GM12878 (cell line): ENCODE data around the gene CCDC136. TPM values are rescaled to one million over a fixed set of nuclear protein-coding genes. Genes with fewer than 3 reads are reported as not detected.

Source experiments
- ATAC-seq: fragments of 200-7000 bp; cut with Tn5 transposase; 3 replicates; pipeline ENCODE4 v1.9.1; 2020; ENCODE audit warnings: mild to moderate bottlenecking, moderate library complexity
- BruUV-seq: library from RNA; stranded (reverse); fragments of 400-500 nt; replicated peaks from 2 replicates; lab custom pipeline; 2021; lab: Mats Ljungman, UMichigan
- CTCF ChIA-PET: fragments of 300-600 bp; sonication (Branson Sonifier 250); formaldehyde crosslinking; extraction: SDS; loops from one replicate; lab custom pipeline; 2021; ENCODE audit warnings: inconsistent platforms; lab: Yijun Ruan, JAX
- POLR2A ChIA-PET: fragments of 350-600 bp; formaldehyde crosslinking; extraction: SDS; loops from one replicate; lab custom pipeline; 2021; ENCODE audit warnings: inconsistent platforms; lab: Charles Lee
- RAD21 ChIA-PET: fragments of 300-600 bp; sonication (Branson Sonifier 250); formaldehyde crosslinking; loops from one replicate; lab custom pipeline; 2023; ENCODE audit warnings: antibody characterized with exemption; ENCODE audit not compliant: unreplicated experiment; lab: Charles Lee
- SMC1A ChIA-PET: fragments of 300-600 bp; sonication (Branson Sonifier 250); formaldehyde crosslinking; loops from one replicate; lab custom pipeline; 2023; ENCODE audit not compliant: unreplicated experiment, uncharacterized antibody; lab: Charles Lee
- DNase-seq: peaks from one replicate; pipeline ENCODE4 v3.0.0-alpha.2; 2011; ENCODE audit warnings: low read depth, low spot score
- FAIRE-seq: peaks from 3 replicates; lab custom pipeline; 2011; peaks lifted over from hg19 to GRCh38; lab: Jason Lieb, UNC
- H2AFZ ChIP-seq: 2 replicates; pipeline ENCODE4 v1.6.0; 2011; ENCODE audit warnings: low read depth, low read length, control low read depth; ENCODE audit not compliant: control insufficient read depth
- H3K27ac ChIP-seq: 2 replicates; pipeline ENCODE4 v1.5.1; 2011; ENCODE audit warnings: control low read depth; ENCODE audit not compliant: control insufficient read depth, insufficient read depth
- H3K27me3 ChIP-seq, 2 experiments: replicated peaks in 1 of 2; 2 replicates each; pipeline versions ENCODE4 v1.6.0 to v1.6.1; 2011; ENCODE audit warnings: low read length in 1 of 2; ENCODE audit not compliant: control insufficient read depth in 2 of 2, insufficient read depth in 2 of 2
- H3K36me3 ChIP-seq, 2 experiments: 2 replicates each; pipeline ENCODE4 v1.5.1; 2011; ENCODE audit warnings: low read length in 1 of 2; ENCODE audit not compliant: control insufficient read depth in 2 of 2, insufficient read depth in 2 of 2
- H3K4me1 ChIP-seq: 2 replicates; pipeline ENCODE4 v1.6.1; 2011; ENCODE audit warnings: mild to moderate bottlenecking, low read length, moderate library complexity, mixed read lengths; ENCODE audit not compliant: control insufficient read depth, insufficient read depth
- H3K4me2 ChIP-seq: 2 replicates; pipeline ENCODE4 v1.6.0; 2011; ENCODE audit warnings: control low read depth; ENCODE audit not compliant: control insufficient read depth, insufficient read depth
- H3K4me3 ChIP-seq: fragments of 200-600 bp; sonication (generic); 2 replicates; pipeline ENCODE4 v1.5.1; 2016
- H3K79me2 ChIP-seq: 2 replicates; pipeline ENCODE4 v1.6.0; 2011; ENCODE audit warnings: low read length; ENCODE audit not compliant: control insufficient read depth, insufficient read depth
- H3K9ac ChIP-seq: 2 replicates; pipeline ENCODE4 v1.8.0; 2011; ENCODE audit warnings: low read length, control low read depth, mixed read lengths; ENCODE audit not compliant: control insufficient read depth, insufficient read depth
- H3K9me3 ChIP-seq: replicated peaks from 3 replicates; pipeline ENCODE4 v1.5.1; 2011; ENCODE audit warnings: mild to moderate bottlenecking, low read length; ENCODE audit not compliant: control insufficient read depth, insufficient read depth
- H4K20me1 ChIP-seq: 2 replicates; pipeline ENCODE4 v1.6.0; 2011; ENCODE audit not compliant: control insufficient read depth, insufficient read depth
- BCLAF1 ChIP-seq: fragments of 450-650 bp; IDR thresholded peaks from 2 replicates; pipeline ENCODE4 v1.6.1; 2017; ENCODE audit warnings: antibody characterized with exemption, mild to moderate bottlenecking, moderate library complexity
- HDAC6 ChIP-seq: fragments of 200-600 bp; sonication (generic); IDR thresholded peaks from one replicate; pipeline ENCODE4 v1.8.0; 2017; ENCODE audit warnings: antibody characterized with exemption; ENCODE audit not compliant: unreplicated experiment
- IRF4 ChIP-seq: IDR thresholded peaks from 2 replicates; pipeline ENCODE4 v1.6.1; 2011; ENCODE audit warnings: low read depth, low read length
- IRF5 ChIP-seq: fragments of 450-650 bp; IDR thresholded peaks from 2 replicates; pipeline ENCODE4 v1.6.1; 2017; ENCODE audit warnings: borderline replicate concordance
- LARP7 ChIP-seq: fragments of 450-650 bp; IDR thresholded peaks from 2 replicates; pipeline ENCODE4 v1.6.1; 2017; ENCODE audit warnings: mild to moderate bottlenecking
- NBN ChIP-seq: fragments of 450-650 bp; IDR thresholded peaks from 2 replicates; pipeline ENCODE4 v1.6.1; 2016
- NR2F1 ChIP-seq: fragments of 450-650 bp; conservative IDR thresholded peaks from 2 replicates; pipeline ENCODE4 v1.6.1; 2017; ENCODE audit warnings: mild to moderate bottlenecking
- POLR2A ChIP-seq: IDR thresholded peaks from 2 replicates; pipeline ENCODE4 v1.6.1; 2011; ENCODE audit warnings: low read depth, mild to moderate bottlenecking, low read length
- RB1 ChIP-seq: fragments of 450-650 bp; formaldehyde crosslinking; IDR thresholded peaks from 2 replicates; pipeline ENCODE4 v1.6.1; 2017; ENCODE audit warnings: mild to moderate bottlenecking, borderline replicate concordance
- SP1 ChIP-seq: IDR thresholded peaks from one replicate; pipeline ENCODE4 v1.6.1; 2011; ENCODE audit warnings: low read depth, low read length
- TBL1XR1 ChIP-seq: IDR thresholded peaks from 2 replicates; pipeline ENCODE4 v1.6.1; 2012; ENCODE audit warnings: low read depth, low read length, improper control_type of control experiment
- ZNF207 ChIP-seq: fragments of 450-650 bp; IDR thresholded peaks from 2 replicates; pipeline ENCODE4 v1.6.1; 2014; ENCODE audit warnings: antibody characterized with exemption, mild to moderate bottlenecking, borderline replicate concordance
- WGBS: methylation state at CpG from one replicate; pipeline ENCODE4 v1.1.6; 2016; ENCODE audit warnings: low lambda C conversion rate; ENCODE audit not compliant: insufficient replicate concordance, insufficient coverage; ENCODE audit errors: missing lambda C conversion rate; 5-methylcytosine and 5-hydroxymethylcytosine counted together
- in situ Hi-C: fragments of 300-500 bp; cut with MboI; formaldehyde crosslinking; loops from 9 replicates; pipeline ENCODE4 v1.14.3; 2018; ENCODE audit warnings: mixed read lengths
- intact Hi-C: fragments of 100-400 bp; cut with micrococcal nuclease; formaldehyde crosslinking; loops from one replicate; pipeline ENCODE4 v1.14.2; 2022; ENCODE audit not compliant: unreplicated experiment
- polyA plus RNA-seq, 11 experiments: library from polyadenylated mRNA; depleted of rRNA in 4 of 11; unstranded in 6 of 11; stranded (reverse) in 5 of 11; fragments of >200 nt; fragmentation: Nextera tagmentation in 4 of 11; fragmentation: Illumina TruSeq in 1 of 11; extraction: Ambion mirVana in 4 of 11; extraction: Trizol in 1 of 11; gene quantifications; 1 replicate in 1 of 11; 2 replicates in 10 of 11; pipeline versions ENCODE4 v1.2.1 to v1.2.3, GENCODE V29; 2011 to 2016; ENCODE audit warnings: inconsistent platforms in 2 of 11, missing spikeins in 2 of 11, low read depth in 1 of 11
- total RNA-seq, 4 experiments: library from RNA; depleted of rRNA in 3 of 4; stranded (reverse); fragments of >200 nt in 3 of 4; fragmentation: Illumina TruSeq in 1 of 4; extraction: Trizol in 1 of 4; gene quantifications; 2 replicates each; pipeline versions ENCODE4 v1.2.1 to v1.2.3, GENCODE V29; 2013 to 2021
- TF ChIP-seq, protein P1 (sequence below): fragments of 450-650 bp; IDR thresholded peaks from 2 replicates; pipeline ENCODE4 v1.6.1; 2016; ENCODE audit warnings: mild to moderate bottlenecking

The CCDC136 gene
- total and polyA plus RNA-seq, 10 of the 15 experiments (the other 5 are each of a cell fraction or from before 2014, with no cell fraction given), result 0.32 to 4.8 (median 1.5) TPM

- H3K27me3 ChIP-seq, result no peaks in the 10 kb centered on the region
- RAD21 ChIA-PET, result interaction anchor here (1.5 kb wide), 1 partner anchor 68 kb away, joined by 3 read pairs; the partner anchor contains the start of gene IRF5
- TF ChIP-seq NR2F1 (0 out of 2 replicates have a peak, but pooled peaks have one; percentile 2), ZNF207 (no peak), IRF4 (no peak), LARP7 (no peak)
- TF ChIP-seq, all 136 proteins: peak for 1
- in situ Hi-C loops, result no loop called here
- ChIA-PET CTCF (interaction anchor here (0.8 to 1.3 kb wide), 2 partner anchors 13 to 14 kb away, joined by 3 to 6 read pairs; no protein-coding TSS in a partner anchor), SMC1A (no interaction called here), POLR2A (no interaction called here)
- WGBS, result 6% methylated on average over 14 of the region's 30 CpGs
- H3K79me2 ChIP-seq, result peaks cover 2% of the 10 kb centered on the region
- peak overlapping the region; percentile 64; the same call in 1 of the 2 replicates for H3K4me3 ChIP-seq
- BruUV-seq, result no TSS peak
- no peak overlapping the region for H3K27ac ChIP-seq
- H2AFZ ChIP-seq, result peak overlapping the region; percentile 65
- DNase-seq, result no peak
- no peaks in the 10 kb centered on the region for H4K20me1 ChIP-seq
- no peak for FAIRE-seq
- ATAC-seq, result peak; percentile 38
- no peaks in the 10 kb centered on the region for H3K9me3 ChIP-seq
- H3K9ac ChIP-seq, result peak overlapping the region; percentile 44; the same call in 1 of the 2 replicates
- peak overlapping the region; percentile 95; the same call in 1 of the 2 replicates for H3K4me2 ChIP-seq
- H3K4me1 ChIP-seq, result peaks cover 5% of the 10 kb centered on the region; the same call in 1 of the 2 replicates
- intact Hi-C loops, result no loop called here
- H3K36me3 ChIP-seq, result no peaks in the 10 kb centered on the region; a peak in 2 of 4 replicates
Measured at GRCh38 chr7:128869944-128870285, 78.1 kb downstream of the CCDC136 start.

DNA sequence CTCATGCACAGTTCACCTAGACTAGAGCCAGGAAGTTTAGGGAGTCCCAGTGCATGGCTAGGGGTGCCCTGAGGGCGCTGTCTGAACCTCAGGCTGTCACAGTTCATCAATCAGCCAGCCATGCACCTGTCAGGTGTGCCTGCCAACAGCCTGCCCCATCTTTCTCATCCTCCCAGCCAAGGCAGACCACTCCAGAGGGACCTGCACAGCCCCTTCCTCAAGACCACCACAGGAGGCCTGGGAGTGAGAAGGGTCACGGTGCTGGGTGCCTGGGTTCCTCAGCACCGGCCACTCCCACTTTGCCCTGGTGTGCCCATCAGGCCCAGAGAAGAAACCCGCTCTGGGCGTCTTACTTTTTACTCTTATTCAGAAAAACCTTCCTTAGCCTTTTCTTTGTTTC is 79.3 kb downstream of the CCDC136 start:
- in situ Hi-C loops (no loop called here), intact Hi-C loops (no loop called here)
- Histone ChIP-seq H3K9ac (no peak overlapping the region), H3K27me3 (no peaks in the 10 kb centered on the region), H3K9me3 (no peaks in the 10 kb centered on the region), H2AFZ (no peak overlapping the region), H3K36me3 (no peaks in the 10 kb centered on the region; a peak in 1 of 4 replicates), H3K4me2 (no peak overlapping the region), H3K27ac (no peak overlapping the region), H3K79me2 (no peaks in the 10 kb centered on the region), H3K4me1 (peaks cover 5% of the 10 kb centered on the region; the same call in 1 of the 2 replicates), H4K20me1 (no peaks in the 10 kb centered on the region), H3K4me3 (no peak overlapping the region)
- FAIRE-seq (no peak), ATAC-seq (no peak), DNase-seq (no peak)
- ChIA-PET CTCF (interaction anchor here (0.6 to 1.3 kb wide), 2 partner anchors 12 to 225 kb away, joined by 3 to 6 read pairs; no protein-coding TSS in a partner anchor), POLR2A (interaction anchor here (1.2 kb wide), 1 partner anchor 8 kb away, joined by 3 read pairs; the partner anchor contains the start of gene ATP6V1F), RAD21 (interaction anchor here (1.5 kb wide), 1 partner anchor 66 kb away, joined by 3 read pairs; the partner anchor contains the start of gene IRF5), SMC1A (interaction anchor here (0.6 to 1.2 kb wide), 2 partner anchors 8 to 85 kb away, joined by 3 to 5 read pairs; partner anchors contain the start of gene ATP6V1F)
- BruUV-seq, result no TSS peak
- WGBS, result 74% methylated on average over 5 of the region's 5 CpGs
- TF ChIP-seq, protein P1, sequence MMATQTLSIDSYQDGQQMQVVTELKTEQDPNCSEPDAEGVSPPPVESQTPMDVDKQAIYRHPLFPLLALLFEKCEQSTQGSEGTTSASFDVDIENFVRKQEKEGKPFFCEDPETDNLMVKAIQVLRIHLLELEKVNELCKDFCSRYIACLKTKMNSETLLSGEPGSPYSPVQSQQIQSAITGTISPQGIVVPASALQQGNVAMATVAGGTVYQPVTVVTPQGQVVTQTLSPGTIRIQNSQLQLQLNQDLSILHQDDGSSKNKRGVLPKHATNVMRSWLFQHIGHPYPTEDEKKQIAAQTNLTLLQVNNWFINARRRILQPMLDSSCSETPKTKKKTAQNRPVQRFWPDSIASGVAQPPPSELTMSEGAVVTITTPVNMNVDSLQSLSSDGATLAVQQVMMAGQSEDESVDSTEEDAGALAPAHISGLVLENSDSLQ, result no peak
- no peak for TF ChIP-seq TBL1XR1
- TF ChIP-seq RB1, result no peak
- TF ChIP-seq HDAC6, result no peak
- no peak for TF ChIP-seq IRF5
- no peak for TF ChIP-seq NBN
- no peak for TF ChIP-seq POLR2A
- TF ChIP-seq BCLAF1, result no peak
- no peak for TF ChIP-seq SP1
